ENCODE data around the gene BFSP1.
A peak's percentile ranks its signal among the peaks of the same experiment; 100 is the strongest.

The BFSP1 gene

DNA sequence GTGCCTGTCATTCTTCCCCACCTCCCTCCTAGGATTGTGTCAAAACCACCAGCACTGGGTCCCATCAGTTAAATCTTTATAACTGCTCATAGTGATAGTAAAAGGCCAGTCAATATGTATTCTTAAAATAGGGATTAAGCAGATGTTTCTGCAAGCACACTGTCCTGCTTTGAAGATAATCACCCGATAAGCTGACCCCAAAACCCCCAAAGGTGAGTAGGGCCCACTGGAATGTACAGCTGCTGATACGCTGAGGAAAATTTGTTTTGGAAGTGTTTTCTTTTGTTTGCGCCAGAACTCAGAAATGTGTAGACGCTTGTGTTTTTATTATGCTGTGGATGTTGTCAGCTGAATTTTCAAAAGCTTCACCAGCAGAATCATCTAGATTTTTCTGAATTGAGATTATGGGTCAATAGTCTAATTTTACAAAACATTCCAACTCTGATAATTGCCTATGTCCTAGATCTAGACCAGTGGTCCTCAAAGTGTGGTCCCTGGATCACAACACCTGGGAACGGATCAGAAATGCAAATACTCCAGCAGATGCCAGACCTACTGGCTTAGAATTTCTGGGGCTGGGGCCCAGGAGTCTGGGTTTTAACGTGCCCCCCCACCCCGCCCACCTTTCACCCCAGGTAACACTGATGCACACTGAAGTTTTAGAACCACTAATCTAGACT lies 11.4 kb downstream of the BFSP1 start:
- DNase-seq, result no peak

DNA sequence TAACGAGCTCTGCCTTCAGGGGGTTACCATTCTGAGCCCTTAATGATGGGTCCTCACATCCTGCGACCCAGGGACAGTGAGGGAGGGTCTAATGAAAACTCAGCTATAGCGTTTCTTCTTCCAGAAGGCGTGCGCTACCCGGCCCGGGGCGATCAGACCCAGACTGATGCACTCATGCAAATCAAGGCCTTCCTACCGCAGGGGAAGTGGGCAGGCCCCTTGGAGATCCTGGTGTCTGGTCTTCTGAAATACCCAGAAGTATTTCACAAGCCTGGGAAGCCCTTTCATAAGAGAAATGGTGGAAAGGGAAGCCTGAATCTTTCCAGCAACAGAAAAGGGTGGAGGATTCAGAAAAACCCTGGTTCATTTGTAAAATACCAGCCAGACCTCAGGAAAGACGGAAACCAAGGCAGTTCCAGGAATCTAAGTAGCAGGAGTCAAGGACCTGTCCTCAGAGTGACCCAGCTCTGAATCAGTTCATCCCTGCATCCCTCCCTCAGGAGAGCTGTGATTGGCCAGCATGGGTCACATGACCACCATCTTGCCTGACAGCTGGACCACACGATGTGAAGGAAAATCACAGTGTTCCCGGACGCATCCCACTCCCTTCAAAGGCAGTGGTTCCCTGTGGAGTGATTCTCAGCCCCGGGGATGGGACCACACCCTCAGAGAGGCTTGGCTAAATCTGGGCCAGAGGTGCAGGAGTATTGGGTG lies 12.7 kb downstream of the BFSP1 start:
- no peak for DNase-seq

DNA sequence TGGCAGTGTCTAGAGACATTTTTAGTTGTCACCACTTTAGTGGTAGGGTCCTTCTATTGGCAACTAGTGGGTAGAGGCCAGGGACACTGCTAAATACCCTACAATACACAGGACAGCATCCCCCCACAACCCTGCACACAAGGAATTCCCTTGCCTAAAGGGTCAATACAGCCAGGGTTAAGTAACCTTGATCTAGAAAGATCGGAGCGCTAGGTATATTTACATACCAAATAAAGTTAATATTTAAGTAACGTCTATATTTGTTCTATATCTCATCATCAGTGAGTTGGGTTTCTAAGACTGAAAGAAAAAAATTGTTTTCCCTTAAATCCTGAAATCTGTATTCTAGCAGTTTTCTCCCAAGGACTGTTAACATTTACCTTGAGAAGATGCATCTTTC lies 16.1 kb downstream of the BFSP1 start:
- no peak for DNase-seq

DNA sequence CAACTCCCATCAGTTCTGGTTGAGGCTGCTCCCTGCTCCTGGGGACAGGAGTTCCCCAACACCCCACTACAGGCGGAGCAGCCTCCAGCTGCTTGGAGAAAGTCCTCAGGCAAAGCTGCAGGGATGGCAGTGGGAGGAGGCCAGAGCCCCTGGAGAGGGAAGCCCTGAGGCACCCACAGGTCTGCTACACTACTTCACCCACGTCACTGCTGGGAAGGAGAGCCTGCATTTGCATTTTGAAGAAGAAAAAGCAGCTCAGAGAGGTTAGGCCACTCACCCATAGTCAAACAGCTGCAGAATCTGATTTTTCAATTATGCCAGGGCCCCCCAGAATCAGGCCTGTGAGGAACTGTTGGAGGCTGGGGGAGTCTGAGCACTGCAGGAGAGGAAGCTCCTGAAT lies 17.2 kb downstream of the BFSP1 start:
- DNase-seq, result no peak

DNA sequence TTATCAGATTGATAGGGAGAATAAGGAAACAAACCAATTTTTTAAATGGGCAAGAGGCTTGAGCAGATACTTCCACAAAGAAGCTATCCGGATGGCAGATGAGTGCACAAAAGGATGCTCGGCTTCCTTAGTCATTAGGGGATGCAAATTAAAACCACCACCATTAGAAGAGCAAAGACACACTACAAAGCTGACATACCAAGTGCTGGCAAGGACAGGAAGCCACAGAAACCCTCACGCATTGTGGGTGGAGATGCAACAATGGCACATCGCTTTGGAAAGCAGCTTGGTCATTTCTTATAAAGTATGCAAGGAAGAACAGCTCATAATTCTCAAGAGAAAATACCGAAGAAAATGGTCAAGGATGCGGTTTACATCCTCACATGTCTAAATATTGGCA lies 19.8 kb downstream of the BFSP1 start:
- DNase-seq, result peak in 1 of 2 experiments; percentile 21

DNA sequence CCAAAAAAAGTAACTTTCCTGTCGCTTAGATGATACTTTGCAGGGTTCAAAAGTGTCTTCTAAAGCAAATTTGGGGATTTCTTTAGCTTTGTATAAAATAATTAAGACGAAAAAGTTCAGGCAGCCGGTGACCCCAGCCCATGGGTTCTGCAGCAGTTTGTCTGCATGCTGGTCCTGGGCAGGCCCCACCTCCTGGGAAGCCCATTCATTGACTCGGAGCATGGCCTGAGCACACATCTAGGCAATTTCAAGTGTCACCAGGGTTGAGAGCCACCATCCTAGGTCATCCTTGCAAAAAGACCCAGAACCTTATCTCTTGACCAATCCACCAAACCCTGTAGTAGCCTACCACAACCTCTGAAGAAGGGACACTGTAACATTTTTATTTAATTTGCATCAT lies 20.6 kb downstream of the BFSP1 start:
- no peak for DNase-seq

DNA sequence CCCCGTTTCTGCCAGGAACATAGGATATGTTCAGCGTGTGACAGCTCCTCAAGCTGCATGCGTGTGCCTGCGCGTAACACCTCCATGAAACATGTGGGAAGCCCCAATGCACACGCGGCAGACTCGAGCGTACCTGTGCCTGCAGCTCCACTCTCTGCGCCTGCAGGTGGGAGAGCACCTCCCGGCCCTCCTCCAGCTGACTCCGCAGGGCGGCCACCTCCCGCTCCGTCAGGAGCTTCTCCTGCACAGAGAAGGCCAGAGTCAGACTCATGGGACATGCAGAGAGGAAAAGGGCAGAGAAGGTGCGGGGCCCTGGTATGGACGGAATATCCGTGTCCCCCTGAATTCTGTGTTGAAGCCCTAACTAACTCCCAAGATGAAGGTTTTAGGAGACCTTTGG lies 22.4 kb downstream of the BFSP1 start:
- no peak for DNase-seq

DNA sequence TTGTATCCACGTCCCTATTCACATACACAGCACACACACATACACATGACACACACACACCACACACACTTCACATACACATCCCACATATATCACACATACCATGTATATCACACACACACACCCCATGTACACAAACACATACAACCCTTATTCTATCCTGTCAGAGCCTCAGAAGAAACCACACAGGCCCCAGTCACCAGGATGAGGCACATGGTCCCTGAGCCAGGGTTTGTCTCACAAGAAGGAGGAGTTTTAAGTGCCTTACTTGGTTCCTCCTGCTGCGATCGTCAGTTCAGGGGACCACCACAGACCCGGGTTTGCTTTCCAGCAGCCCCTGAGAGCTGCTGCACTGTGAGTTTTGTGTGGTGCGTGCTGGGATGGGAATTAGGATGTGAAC lies 23.6 kb downstream of the BFSP1 start:
- DNase-seq, result no peak

DNA sequence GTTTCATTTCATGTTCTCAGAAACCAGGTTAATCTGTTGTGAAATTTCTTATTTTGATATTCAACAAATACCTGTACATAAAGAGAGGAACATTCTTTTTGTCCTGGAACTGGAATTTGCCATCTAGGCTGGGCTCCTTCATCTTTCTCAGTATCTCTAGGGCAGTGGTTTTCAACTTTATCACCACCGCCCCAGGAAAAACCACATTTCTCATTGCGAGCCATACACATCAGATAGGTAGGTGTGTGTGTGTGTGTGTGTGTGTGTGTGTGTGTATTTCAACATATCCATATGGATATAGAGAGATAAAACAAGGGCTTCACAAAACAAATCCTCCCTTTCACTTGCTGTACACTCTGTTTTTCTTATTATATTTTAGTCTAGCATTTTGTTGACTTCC lies 24.1 kb downstream of the BFSP1 start:
- peak in 1 of 2 experiments; percentile 6 for DNase-seq

DNA sequence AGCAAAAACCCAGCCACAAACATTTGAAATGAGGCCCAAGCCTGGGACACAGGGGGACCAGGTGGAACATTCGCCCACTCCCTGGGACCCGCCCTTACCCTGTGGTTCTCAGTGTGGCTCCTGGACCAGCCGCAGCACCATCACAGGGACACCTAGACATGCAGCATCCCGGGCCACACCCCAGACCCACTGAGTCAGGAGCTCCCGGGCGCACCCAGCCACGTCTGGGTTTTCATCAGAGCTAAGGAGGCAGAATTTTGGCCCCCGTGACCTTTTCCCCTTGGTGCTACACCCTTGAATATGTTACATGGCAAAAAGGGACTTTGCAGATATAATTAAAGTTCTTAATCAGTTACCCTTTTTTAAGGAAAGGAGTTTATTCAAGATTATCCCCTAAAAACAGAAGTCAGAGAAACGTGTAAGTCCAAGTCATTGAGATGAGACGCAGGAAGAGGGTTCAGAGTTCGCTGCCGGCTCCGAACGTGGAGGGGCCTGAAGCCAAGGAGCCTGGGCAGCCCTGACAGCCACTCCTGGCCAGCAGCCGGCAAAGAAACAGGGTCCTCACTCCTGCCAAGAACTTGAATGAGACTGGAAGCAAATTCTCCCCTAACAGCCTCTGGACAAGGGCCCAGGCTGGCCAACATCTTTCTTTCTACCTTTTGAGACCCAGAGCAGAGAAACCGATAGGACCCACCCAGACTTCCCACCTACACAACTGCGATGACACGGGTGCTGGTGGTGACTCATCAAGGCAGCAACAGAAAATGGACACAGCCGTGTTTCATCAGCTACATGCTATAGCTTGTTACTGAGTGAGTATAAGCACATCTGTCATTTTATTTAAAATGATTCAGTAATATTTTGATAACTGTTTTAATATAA lies 25.3 kb downstream of the BFSP1 start:
- DNase-seq, result peak; percentile 54 to 63

DNA sequence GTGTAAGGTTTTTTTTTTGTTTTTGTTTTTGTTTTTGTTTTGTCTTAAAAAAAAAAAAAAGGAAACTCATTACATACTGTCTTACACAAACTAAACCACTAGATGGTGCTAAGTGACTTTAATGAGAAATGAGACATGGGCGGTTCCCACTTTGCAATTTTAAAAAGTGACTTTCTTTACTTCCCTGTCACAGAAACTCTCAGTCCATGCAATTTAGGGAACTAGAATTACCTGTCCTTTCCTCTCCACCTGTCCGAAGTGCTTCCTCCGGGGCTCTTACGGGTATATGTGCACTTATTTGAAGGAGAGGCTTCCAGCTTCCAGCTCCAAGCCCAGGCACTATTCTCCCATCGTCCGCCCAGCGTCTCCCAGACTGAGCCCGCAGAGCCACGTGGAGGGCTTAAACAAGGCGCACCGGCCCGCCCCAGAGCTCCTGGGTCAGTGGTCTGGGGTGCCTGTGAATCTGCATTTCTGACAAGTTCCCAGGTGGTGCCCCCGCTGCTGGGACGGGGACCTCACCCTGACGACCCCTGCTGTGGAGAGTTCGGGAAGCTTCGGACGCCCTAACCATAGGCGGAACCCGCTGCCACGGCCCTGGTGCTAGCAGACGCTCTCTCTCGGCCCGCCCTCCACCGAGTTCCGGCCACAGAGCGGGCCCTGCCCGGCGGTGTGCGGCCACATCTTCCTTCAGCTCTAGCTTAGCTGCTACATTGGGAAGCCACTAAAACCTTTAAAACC lies 26.1 kb downstream of the BFSP1 start:
- DNase-seq, result peak; percentile 53 to 54

DNA sequence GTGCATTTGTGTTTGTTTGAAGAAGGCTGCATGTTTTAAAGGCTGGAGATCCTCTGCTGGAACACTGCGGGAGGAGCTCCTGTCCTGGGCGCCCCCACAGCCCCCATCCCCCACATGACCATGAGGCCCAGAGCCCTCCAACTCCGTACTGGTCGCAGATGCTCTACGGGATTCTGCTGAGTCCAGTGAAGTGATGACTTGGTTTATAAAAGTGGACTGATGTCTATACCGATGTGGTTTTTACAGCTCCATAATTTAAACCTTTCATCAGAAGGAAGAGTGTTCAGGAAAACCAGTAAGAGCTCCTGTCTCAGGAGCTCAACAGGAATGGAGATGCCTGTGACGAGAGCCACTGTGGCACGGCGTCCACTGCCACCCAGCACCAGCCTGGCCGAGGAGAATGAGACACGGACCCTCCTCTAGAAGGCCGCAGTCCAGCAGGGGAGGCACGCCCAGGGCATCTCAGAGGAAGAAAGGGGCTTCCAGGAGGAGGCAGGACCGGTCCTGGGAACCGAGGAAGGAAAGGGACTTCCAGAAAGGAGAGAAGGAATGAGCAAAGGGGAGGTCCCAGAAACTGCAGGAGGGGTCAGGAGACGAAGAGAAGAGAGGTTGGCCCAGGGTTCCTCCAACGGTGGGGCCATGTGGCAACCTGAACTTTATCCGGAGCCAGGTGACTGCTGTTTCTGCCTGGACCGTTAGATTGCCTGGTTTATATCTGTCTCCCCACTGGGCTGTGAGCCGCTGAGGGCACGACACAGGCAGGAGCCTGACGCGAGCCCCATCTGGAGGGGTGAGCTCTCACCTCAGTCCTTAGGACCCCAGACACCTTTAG lies 26.9 kb downstream of the BFSP1 start:
- peak in 1 of 2 experiments; percentile 10 for DNase-seq

DNA sequence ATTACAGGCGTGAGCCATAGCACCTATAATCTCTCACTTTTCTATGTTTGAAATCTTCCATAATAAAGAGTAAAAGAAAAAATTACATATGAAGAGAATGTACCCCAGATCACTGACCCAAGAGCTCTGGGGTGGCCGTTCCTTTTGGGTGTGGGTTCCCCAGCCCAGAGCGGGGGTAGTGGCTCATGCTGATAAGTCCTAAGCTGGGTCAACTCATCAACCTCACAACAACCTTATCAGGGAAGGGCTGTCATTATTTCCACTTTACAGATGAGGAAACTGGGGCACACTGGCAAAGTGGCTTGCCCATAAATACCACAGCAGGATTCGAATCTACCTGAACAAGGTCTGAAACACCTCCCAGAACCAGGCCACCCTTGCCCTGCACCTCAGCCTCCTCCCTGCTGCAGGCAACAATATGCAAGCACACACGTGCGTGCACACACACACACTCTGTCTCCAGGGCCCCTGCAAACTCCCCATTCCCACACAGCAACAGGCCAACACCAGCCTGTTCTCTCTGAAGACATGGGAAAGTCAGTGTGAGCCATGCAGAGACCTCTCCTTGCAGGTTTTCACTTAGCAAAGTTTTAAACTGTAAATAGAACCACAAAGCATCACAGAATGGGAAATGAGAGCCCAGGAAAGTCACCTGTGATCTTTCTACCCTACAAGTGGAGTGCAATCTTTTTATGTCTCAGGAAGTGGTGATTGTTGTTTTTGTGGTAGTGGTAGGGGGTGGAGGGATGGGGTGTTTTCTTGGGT lies 27.7 kb downstream of the BFSP1 start:
- no peak for DNase-seq

DNA sequence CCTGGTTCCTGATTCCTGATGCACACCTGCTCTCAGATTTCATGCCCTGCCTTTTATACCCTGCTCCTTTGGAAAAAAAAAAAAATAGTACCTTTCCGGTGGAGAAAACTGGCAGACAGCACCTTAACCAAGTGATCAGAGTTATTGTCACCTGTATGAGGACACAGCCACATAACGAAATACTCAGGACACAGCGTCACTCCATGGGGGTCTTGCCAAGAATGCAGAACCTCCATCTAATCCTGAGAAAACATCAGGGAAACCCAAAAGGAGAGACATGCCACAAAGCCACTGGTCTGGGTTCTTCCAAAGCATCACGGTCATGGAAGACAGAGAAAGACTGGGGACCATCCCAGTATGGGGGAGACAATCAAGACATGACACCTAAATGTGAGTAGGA lies 29.1 kb downstream of the BFSP1 start:
- DNase-seq, result no peak

DNA sequence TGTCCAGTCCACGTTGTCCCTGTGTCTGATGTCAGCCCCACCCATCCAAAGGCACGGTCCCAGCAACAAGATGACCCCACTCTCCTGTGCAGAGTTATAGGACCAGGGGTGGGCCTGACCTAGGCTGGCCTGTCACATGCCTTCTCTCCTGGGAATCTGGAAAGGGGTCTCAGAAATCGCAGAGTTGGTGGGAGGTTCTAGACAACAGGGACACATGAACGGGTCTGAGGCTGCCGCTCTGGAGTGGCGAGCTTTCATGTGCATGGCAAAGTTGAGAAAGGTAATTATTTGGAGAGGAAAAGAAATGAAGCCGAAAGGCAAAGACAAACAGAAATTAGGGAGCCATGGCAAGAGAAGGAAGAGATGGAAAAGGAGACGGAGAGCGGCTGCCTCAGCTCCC lies 29.5 kb downstream of the BFSP1 start:
- DNase-seq, result no peak

DNA sequence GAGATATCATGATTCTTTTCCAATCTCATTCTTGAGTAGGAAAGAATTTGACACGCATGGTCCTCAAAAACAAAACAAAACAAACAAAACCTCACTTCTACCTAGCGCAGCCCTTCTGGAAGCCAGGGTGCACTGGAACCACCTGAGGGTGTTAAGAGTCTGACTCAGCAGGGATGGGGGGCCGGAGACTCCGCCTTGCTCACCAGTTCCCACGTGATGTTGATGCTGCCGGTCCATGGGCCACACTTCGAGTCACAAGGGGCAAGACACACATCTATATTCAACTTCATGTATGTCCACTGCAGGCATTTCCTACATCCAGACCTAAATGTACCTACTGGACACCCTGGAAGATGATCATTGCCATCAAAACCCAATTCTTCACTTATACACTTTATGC lies 30.4 kb downstream of the BFSP1 start:
- no peak for DNase-seq

DNA sequence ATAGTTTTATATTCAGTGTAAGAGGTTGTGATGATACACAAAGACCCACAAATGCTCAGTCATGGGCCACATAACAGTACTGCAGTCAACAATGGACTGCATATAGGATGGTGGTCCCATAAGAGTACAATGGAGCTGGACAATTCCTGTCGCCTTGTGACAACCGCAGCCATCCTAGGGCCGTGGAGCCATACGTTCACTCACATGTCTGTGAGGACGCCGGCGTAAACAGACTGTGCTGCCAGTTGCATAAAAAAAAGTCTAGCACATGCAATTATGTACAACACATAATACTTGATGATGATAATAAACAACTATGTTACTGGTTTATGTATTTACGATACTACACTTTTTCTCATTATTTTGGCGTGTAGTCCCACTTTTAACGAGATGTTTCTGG lies 30.9 kb downstream of the BFSP1 start:
- DNase-seq, result no peak

DNA sequence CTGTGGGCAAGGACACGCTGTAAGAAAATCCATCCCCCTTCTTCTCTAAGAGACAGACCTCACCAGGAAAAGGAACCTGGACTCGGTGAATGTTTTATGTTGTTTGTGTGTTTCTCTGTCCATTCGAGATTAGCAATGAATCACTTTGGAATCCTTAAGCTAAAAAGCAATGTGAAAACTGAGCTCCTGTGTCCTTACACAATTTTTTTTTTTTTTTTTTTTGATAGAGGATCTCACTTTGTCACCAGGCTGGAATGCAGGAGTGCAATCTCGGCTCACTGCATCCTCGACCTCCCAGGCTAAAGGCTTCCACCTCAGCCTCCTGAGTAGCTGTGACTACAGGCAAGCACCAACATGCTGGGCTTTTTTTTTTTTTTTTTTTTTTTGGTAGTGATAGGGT lies 32.1 kb downstream of the BFSP1 start:
- no peak for DNase-seq

DNA sequence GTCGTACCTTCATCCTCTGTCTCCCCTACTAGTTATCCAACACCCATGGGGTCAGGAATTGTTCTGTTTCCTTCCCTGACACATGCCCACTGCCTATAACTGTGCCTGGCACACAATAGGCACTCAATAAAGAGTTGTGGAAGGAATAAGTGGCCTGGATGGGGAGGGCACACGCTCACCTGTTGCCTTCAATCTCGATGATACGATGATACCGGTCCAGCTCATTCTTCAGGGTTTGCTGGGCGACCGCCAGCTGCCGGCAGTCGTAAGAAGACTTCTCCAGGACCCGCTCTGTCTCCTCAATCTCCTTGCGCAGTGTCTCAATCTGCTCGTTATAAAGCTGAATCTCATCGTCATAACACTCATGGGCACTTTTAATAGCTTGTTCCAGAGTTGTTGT lies 32.5 kb downstream of the BFSP1 start:
- DNase-seq, result no peak

DNA sequence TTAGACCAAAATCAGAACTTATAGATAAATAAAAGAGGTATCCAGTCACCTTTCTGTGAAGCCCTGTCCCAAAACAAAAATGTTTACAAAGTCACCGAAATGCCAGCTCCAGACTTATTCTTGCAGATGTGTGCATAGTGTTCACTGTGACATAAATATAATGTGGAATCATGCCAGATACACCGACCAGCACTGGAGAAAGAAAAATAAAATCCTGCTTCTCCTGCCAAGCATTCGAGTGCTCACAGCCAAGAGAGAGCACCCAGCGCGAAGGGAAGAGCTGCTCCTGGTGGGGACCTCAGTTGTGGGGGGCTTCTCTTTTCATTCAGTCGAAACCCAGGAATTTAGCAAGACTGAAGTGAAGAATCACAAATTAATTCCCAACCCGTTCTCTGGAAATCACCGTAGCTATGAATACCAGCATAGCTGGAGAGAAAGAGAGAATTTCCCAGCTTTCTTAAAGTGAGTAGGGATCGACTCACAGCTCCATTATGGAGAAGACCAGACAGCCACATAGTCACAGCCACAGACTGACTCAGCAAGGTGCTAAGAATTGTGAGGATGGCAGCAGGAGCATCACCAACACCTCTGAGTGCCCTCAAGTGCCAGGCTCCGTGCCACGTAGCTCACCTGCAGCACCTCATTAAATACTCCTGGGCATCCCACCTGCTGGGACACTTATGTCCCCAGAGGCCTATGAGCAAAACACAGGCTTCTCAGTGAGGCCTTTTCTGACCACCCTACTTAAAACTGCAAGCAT lies 33.2 kb downstream of the BFSP1 start:
- DNase-seq, result no peak

DNA sequence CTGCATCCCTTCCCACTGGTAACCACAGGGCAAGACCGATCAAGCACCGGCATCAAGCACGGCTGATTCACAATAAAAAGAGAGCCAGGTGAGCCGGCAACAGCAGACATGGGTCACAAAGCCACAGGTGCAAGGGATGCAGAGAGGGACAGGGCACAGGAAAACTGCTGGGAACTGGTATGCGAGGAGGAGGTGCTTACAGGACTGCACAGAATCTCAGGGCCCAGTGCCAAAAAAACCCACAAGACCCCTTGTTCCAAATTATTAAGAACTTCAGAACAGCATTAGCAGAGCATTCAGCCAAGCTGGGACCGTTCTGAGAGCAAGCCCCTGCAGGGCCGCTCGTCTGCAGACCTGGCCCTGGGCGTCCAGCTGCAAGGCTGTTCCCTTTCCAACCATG lies 35.4 kb downstream of the BFSP1 start:
- DNase-seq, result no peak

Measured in activated CD4-positive, alpha-beta T cell treated with anti-CD3 and anti-CD28 coated beads, Interleukin-2, amount 50 U/mL, for 48 hours (primary cell).